Psoas muscle (tissue), 8 donors: ENCODE data around the gene NUSAP1. TPM values are rescaled to one million over a fixed set of nuclear protein-coding genes. Genes with fewer than 3 reads are reported as not detected.
"Not testable (repeated sequence)": the region's sequence is repeated elsewhere in the genome, so short reads cannot be mapped to it uniquely, and the experiment has no call there.

ENCODE experiments used
- ATAC-seq, 4 donors: fragments of 200-7000 bp; cut with Tn5 transposase; one replicate each; pipeline ENCODE4 v1.9.1; 2020; ENCODE audit warnings: moderate library complexity in 3 of 4, mild to moderate bottlenecking in 2 of 4
- DNase-seq, 2 donors: peaks; one replicate each; pipeline ENCODE4 v3.0.0-alpha.2; 2020
- H3K27ac ChIP-seq: fragments of 200-600 bp; one replicate; pipeline ENCODE4 v1.8.0; 2022
- H3K27me3 ChIP-seq, 3 donors: fragments of 200-600 bp in 1 of 3; one replicate each; pipeline versions ENCODE4 v1.6.1 to v1.8.0; 2013 to 2022; ENCODE audit warnings: low read length in 2 of 3, mild to moderate bottlenecking in 2 of 3, moderate library complexity in 1 of 3; ENCODE audit not compliant: insufficient read depth in 3 of 3
- H3K36me3 ChIP-seq, 2 donors: fragments of 200-600 bp in 1 of 2; one replicate each; pipeline versions ENCODE4 v1.6.1 to v1.8.0; 2013 to 2022; ENCODE audit warnings: low read depth in 1 of 2, mild to moderate bottlenecking in 1 of 2, moderate library complexity in 1 of 2; ENCODE audit not compliant: insufficient read depth in 1 of 2
- H3K4me1 ChIP-seq: fragments of 200-600 bp; one replicate; pipeline ENCODE4 v1.8.0; 2022
- H3K4me3 ChIP-seq: fragments of 200-600 bp; one replicate; pipeline ENCODE4 v1.8.0; 2022; ENCODE audit warnings: mild to moderate bottlenecking
- H3K9me3 ChIP-seq: fragments of 200-600 bp; one replicate; pipeline ENCODE4 v1.8.0; 2022
- WGBS, 3 donors: extraction: QIAGEN DNeasy Blood & Tissue Kit; methylation state at CpG; one replicate each; pipeline versions ENCODE4 v1.1.6 to v1.1.7; 2013; 5-methylcytosine and 5-hydroxymethylcytosine counted together
- intact Hi-C, 2 donors: fragments of 100-400 bp; cut with DNase I; formaldehyde crosslinking; loops; one replicate each; pipeline versions ENCODE4 v1.11.0 to v1.14.2; 2022
- polyA plus RNA-seq, 3 donors: library from polyadenylated mRNA; stranded (reverse); fragments of 200-250 nt; gene quantifications; one replicate each; pipeline ENCODE4 v1.2.3, GENCODE V29; 2013
- total RNA-seq, 4 donors: library from RNA; stranded (reverse); fragmentation: NEBNext Ultra II Directional in 2 of 4; extraction: Animal tissue kit (Norgen Biotek cat#: 25700) in 2 of 4; gene quantifications; one replicate each; pipeline versions ENCODE4 v1.2.1 to v1.2.4, GENCODE V29; 2021 to 2023
- TF ChIP-seq, protein P1 (sequence below): fragments of 200-600 bp; IDR thresholded peaks from one replicate; pipeline ENCODE4 v1.8.0; 2022; ENCODE audit warnings: antibody characterized with exemption
- donor health status: healthy with polysubstance abuse.
- donor health status: DM: no; HTN: no; CAD: no; lungs with moderate emphysema.
- donor health status: Bipolar disorder and iron deficiency.
- donor health status: healthy.
- donor health status: DM: yes; HTN: yes; CAD: no.
- donor health status: DM: no; HTN: no; CAD: no.
- donor health status: DM: no; HTN: no; CAD: no.
- donor health status: DM: yes; HTN: yes; CAD: no.

The NUSAP1 gene
- total and polyA plus RNA-seq, 7 donors, result 1.0 to 5.6 (median 2.3) TPM

DNA sequence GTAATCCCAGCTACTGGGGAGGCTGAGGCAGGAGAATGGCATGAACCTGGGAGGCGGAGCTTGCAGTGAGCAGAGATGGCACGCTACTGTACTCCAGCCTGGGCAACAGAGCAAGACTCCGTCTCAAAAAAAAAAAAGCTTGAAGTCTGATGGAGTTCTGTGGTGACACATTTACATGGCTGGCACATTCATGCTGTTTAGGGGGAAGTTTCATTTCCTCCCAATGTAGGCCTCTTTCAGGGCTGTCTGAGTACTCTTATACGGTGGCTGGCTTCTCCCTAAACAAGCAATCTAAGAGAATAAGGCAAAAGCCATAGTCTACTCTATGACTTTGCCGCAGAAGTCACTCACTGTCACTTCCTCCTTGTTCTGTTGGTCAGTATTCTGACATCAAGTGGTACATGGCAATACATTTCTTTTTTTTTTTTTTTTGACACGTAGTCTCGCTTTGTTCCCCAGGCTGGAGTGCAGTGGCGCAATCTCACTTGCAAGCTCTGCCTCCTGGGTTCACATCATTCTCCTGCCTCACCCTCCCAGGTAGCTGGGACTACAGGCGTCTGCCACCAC is 41.5 kb upstream of the NUSAP1 start:
- H3K36me3 ChIP-seq, result peaks cover 4 to 95% of the 10 kb centered on the region in 2 donors
- H3K4me3 ChIP-seq, result no peak overlapping the region
- intact Hi-C loops, result loop anchor here in 1 of 2 donors (5.0 kb wide), 1 partner anchor 41 kb away; the partner anchor contains the start of genes NUSAP1 and OIP5
- peak overlapping the region; percentile 46 for H3K27ac ChIP-seq
- no peaks in the 10 kb centered on the region for H3K27me3 ChIP-seq
- peak in 1 of 4 donors; percentile 21 for ATAC-seq
- peaks cover 21% of the 10 kb centered on the region for H3K4me1 ChIP-seq
- TF ChIP-seq, protein P1, sequence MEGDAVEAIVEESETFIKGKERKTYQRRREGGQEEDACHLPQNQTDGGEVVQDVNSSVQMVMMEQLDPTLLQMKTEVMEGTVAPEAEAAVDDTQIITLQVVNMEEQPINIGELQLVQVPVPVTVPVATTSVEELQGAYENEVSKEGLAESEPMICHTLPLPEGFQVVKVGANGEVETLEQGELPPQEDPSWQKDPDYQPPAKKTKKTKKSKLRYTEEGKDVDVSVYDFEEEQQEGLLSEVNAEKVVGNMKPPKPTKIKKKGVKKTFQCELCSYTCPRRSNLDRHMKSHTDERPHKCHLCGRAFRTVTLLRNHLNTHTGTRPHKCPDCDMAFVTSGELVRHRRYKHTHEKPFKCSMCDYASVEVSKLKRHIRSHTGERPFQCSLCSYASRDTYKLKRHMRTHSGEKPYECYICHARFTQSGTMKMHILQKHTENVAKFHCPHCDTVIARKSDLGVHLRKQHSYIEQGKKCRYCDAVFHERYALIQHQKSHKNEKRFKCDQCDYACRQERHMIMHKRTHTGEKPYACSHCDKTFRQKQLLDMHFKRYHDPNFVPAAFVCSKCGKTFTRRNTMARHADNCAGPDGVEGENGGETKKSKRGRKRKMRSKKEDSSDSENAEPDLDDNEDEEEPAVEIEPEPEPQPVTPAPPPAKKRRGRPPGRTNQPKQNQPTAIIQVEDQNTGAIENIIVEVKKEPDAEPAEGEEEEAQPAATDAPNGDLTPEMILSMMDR, result no peak
- no peaks in the 10 kb centered on the region for H3K9me3 ChIP-seq
- 87 to 92% (median 91%) methylated on average over 9 of the region's 9 CpGs for WGBS, 3 donors
- no peak for DNase-seq

DNA sequence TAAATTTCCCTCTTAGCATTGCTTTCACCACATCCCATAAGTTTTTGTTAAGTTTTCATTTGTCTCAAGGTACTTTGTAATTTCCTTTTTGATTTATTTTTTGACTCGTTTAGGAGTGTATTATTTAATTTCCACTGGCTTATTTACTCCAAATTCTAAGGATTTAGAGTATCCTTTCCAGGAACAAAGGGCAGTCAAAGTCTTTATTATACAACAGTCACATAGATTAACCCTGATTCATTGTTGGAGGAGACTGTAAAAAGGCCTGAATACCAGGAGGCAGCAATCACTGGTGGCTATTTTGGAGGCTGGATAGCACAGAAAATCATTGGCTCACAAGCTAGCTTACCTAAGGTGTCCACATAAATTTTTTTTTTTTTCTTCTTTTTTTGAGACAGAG is 40.2 kb upstream of the NUSAP1 start:
- DNase-seq (no peak), ATAC-seq (peak in 1 of 4 donors; percentile 43)
- no peaks in the 10 kb centered on the region for H3K9me3 ChIP-seq
- peaks cover 4 to 95% of the 10 kb centered on the region in 2 donors for H3K36me3 ChIP-seq
- WGBS, 3 donors, result 71 to 77% (median 75%) methylated on average over 1 of the region's 1 CpG
- H3K27me3 ChIP-seq, result no peaks in the 10 kb centered on the region
- H3K4me1 ChIP-seq, result peaks cover 21% of the 10 kb centered on the region
- no peak overlapping the region for H3K27ac ChIP-seq
- intact Hi-C loops, result loop anchor here in 1 of 2 donors (5.0 kb wide), 1 partner anchor 40 kb away; the partner anchor contains the start of genes NUSAP1 and OIP5
- no peak overlapping the region for H3K4me3 ChIP-seq
- TF ChIP-seq, protein P1, result no peak

DNA sequence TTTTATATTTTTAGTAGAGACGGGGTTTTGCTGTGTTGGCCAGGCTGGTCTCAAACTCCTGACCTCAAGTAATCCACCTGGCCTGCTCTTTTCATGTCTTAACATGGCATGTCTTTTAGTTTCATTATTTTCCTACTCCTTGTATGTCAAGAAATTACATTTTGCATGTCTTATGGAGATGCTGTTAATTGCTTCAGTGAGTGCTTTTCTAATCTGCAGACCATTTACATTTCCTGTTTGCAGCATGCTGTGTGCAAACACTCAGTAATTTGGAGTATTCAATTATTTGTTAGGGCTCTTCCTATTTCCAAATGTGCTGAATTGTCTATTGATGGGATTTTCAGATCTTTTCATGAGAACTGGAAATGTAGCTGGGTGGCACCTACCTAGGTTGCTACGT is 31.5 kb upstream of the NUSAP1 start:
- Histone ChIP-seq H3K36me3 (peaks cover 0 to 48% of the 10 kb centered on the region in 2 donors), H3K27ac (peak overlapping the region; percentile 39), H3K4me1 (peaks cover 18% of the 10 kb centered on the region)
- WGBS, 3 donors, result 84 to 98% (median 96%) methylated on average over 2 of the region's 2 CpGs
- H3K4me3 ChIP-seq, ATAC-seq, H3K9me3 ChIP-seq, DNase-seq, intact Hi-C loops, H3K27me3 ChIP-seq: not testable (repeated sequence)

DNA sequence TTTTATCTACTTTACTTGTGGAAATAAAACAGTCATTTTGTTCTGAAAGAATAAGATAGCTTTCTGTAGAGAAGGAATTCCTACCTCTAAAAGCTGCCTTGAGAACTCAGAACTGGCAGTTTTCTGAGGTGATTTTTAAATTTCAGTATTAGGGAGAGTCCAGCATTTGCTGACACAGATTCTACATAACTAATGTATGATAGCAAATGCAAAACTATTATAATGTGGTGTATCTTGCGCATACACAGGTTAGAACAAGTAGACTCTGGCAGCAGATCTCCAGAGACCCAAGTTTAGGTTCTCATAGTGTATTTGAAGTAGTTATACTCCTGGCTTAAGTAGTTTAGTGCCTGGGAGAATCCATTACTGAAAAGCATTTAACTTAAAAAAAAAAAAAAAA is 31.1 kb upstream of the NUSAP1 start:
- Histone ChIP-seq H3K27ac (peak overlapping the region; percentile 36), H3K4me3 (no peak overlapping the region), H3K9me3 (no peaks in the 10 kb centered on the region), H3K27me3 (no peaks in the 10 kb centered on the region), H3K4me1 (peaks cover 22% of the 10 kb centered on the region), H3K36me3 (peaks cover 0 to 44% of the 10 kb centered on the region in 2 donors)
- ATAC-seq (no peak), DNase-seq (no peak)
- intact Hi-C loops, result no loop called here
- TF ChIP-seq, protein P1, result no peak
- 97 to 100% (median 100%) methylated on average over 1 of the region's 1 CpG for WGBS, 3 donors

DNA sequence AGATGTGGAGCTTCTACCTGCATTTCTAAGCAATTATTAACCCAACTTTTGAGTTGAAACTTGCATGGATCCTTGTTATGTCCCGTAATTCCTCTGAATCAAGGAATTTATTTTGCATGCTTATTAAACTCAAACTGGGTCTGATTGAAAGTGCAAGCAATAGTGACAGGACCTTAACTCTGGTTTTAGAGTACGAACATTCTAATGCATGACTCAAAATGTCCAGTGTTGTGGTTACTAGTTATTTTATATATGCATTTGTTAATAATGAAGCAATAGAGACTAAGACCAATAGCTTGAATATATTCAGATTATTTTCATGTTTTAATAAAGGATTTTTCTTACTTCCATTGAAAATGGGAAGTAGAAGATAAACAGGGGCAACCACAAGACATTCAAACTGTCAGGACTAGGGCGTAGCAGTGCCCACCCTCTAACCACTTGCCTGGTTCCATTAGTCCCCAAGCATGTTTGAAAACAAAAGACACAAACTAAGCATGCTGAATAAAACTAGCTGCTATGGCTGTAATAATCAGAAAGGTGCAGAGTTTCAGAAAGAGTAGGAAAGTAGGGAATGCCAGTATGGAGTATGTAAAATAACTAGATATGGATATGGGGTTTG is 28.4 kb upstream of the NUSAP1 start:
- TF ChIP-seq, protein P1, result no peak
- 93 to 96% (median 94%) methylated on average over 3 of the region's 3 CpGs for WGBS, 3 donors
- intact Hi-C loops, result no loop called here
- Histone ChIP-seq H3K4me1 (peaks cover 36% of the 10 kb centered on the region), H3K27ac (no peak overlapping the region), H3K36me3 (peaks cover 0 to 17% of the 10 kb centered on the region in 2 donors), H3K4me3 (no peak overlapping the region), H3K27me3 (no peaks in the 10 kb centered on the region), H3K9me3 (no peaks in the 10 kb centered on the region)
- no peak for DNase-seq
- no peak for ATAC-seq
